GM12892 (cell line): Measurements from ENCODE around the gene ENDOV.

Experiments
- POLR2A ChIP-seq: IDR thresholded peaks from 2 replicates; pipeline ENCODE4 v1.6.1; 2011; ENCODE audit warnings: low read depth, low read length, control low read depth
- POLR2AphosphoS5 ChIP-seq: IDR thresholded peaks from 2 replicates; pipeline ENCODE4 v1.6.1; 2011; ENCODE audit warnings: low read depth, low read length, control low read depth
- TAF1 ChIP-seq: IDR thresholded peaks from 2 replicates; pipeline ENCODE4 v1.6.1; 2011; ENCODE audit warnings: low read depth, mild to moderate bottlenecking, control low read depth, low read length, borderline replicate concordance

DNA sequence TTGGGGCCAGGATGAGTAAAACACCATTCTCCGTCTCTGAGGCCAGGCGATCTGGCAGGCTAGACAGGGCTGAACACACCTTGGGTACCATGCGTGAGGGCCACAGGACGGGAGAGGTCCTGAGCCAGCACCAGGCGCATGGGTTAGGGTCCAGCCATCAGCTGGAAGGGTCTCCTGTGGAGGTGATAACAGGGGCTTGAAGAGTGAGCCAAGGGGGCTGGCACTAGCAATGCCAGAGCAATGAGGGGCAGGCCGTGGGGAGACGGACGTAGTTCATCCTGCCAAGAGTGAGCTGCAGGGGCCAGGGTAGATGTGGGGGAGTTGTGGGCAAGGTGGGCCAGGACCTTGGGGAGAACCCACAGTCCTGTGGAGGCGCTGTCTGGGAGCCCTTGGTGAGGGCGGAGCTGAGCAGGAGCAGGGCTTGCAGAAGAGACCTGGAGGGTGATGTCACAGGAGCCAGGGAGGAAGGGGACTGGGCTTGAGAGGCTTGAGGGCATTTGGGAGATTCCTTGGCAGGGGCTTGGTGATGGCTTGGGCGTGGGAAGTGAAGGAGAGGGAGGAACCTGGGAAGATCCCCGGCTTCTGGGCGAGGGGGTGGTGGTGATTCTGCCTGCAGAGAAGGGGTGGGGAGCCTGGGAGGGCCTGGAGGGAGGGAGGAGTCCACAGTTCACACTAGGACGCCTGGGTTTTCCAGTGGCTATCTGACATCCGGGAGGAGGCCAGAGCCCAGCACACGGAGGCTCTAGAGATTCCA, 67.8 kb downstream of the ENDOV start:
- TF ChIP-seq POLR2A (no peak), POLR2AphosphoS5 (no peak), TAF1 (no peak)
